Psoas muscle (tissue), 8 donors: Measurements from ENCODE around the gene OR13A1. TPM values are rescaled to one million over a fixed set of nuclear protein-coding genes. Genes with fewer than 3 reads are reported as not detected.

Experiments
- ATAC-seq, 4 donors: fragments of 200-7000 bp; cut with Tn5 transposase; one replicate each; pipeline ENCODE4 v1.9.1; 2020; ENCODE audit warnings: moderate library complexity in 3 of 4, mild to moderate bottlenecking in 2 of 4
- DNase-seq, 2 donors: peaks; one replicate each; pipeline ENCODE4 v3.0.0-alpha.2; 2020
- H3K27ac ChIP-seq: fragments of 200-600 bp; one replicate; pipeline ENCODE4 v1.8.0; 2022
- H3K27me3 ChIP-seq, 3 donors: fragments of 200-600 bp in 1 of 3; one replicate each; pipeline versions ENCODE4 v1.6.1 to v1.8.0; 2013 to 2022; ENCODE audit warnings: low read length in 2 of 3, mild to moderate bottlenecking in 2 of 3, moderate library complexity in 1 of 3; ENCODE audit not compliant: insufficient read depth in 3 of 3
- H3K36me3 ChIP-seq, 2 donors: fragments of 200-600 bp in 1 of 2; one replicate each; pipeline versions ENCODE4 v1.6.1 to v1.8.0; 2013 to 2022; ENCODE audit warnings: low read depth in 1 of 2, mild to moderate bottlenecking in 1 of 2, moderate library complexity in 1 of 2; ENCODE audit not compliant: insufficient read depth in 1 of 2
- H3K4me1 ChIP-seq: fragments of 200-600 bp; one replicate; pipeline ENCODE4 v1.8.0; 2022
- H3K4me3 ChIP-seq: fragments of 200-600 bp; one replicate; pipeline ENCODE4 v1.8.0; 2022; ENCODE audit warnings: mild to moderate bottlenecking
- H3K9me3 ChIP-seq: fragments of 200-600 bp; one replicate; pipeline ENCODE4 v1.8.0; 2022
- WGBS, 3 donors: extraction: QIAGEN DNeasy Blood & Tissue Kit; methylation state at CpG; one replicate each; pipeline versions ENCODE4 v1.1.6 to v1.1.7; 2013; 5-methylcytosine and 5-hydroxymethylcytosine counted together
- intact Hi-C, 2 donors: fragments of 100-400 bp; cut with DNase I; formaldehyde crosslinking; loops; one replicate each; pipeline versions ENCODE4 v1.11.0 to v1.14.2; 2022
- polyA plus RNA-seq, 3 donors: library from polyadenylated mRNA; stranded (reverse); fragments of 200-250 nt; gene quantifications; one replicate each; pipeline ENCODE4 v1.2.3, GENCODE V29; 2013
- total RNA-seq, 4 donors: library from RNA; stranded (reverse); fragmentation: NEBNext Ultra II Directional in 2 of 4; extraction: Animal tissue kit (Norgen Biotek cat#: 25700) in 2 of 4; gene quantifications; one replicate each; pipeline versions ENCODE4 v1.2.1 to v1.2.4, GENCODE V29; 2021 to 2023
- TF ChIP-seq, protein P1 (sequence below): fragments of 200-600 bp; IDR thresholded peaks from one replicate; pipeline ENCODE4 v1.8.0; 2022; ENCODE audit warnings: antibody characterized with exemption
- donor health status: healthy with polysubstance abuse.
- donor health status: DM: no; HTN: no; CAD: no; lungs with moderate emphysema.
- donor health status: Bipolar disorder and iron deficiency.
- donor health status: healthy.
- donor health status: DM: yes; HTN: yes; CAD: no.
- donor health status: DM: no; HTN: no; CAD: no.
- donor health status: DM: no; HTN: no; CAD: no.
- donor health status: DM: yes; HTN: yes; CAD: no.

The OR13A1 gene
- total and polyA plus RNA-seq, 7 donors, result not detected

DNA sequence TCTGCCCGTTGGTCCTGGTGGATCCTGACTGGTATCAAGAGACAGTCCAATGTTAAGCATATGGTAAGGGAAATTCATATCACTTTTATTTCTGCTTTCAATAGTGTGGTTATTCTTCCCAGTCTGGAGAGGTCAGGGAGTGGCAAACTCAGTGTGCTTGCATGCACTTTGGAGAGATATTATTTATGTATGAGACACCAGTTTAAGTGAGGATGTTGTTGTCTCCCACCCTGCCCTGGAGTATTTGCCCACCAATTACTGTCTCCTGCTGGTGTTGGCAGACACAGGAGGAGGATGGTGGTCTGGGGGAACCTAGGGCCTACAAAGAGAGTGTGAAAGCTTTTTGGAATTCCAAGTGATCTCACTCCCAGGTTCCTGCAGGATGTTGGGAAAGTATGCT lies 59.7 kb downstream of the OR13A1 start:
- Histone ChIP-seq H3K36me3 (no peaks in the 10 kb centered on the region), H3K4me3 (no peak overlapping the region), H3K4me1 (no peaks in the 10 kb centered on the region), H3K27me3 (no peaks in the 10 kb centered on the region), H3K9me3 (no peaks in the 10 kb centered on the region), H3K27ac (no peak overlapping the region)
- intact Hi-C loops, result loop anchor here in 1 of 2 donors (10.0 kb wide), 1 partner anchor 339 kb away; no protein-coding TSS in a partner anchor
- WGBS, 3 donors, result 63 to 77% (median 69%) methylated on average over 1 of the region's 1 CpG
- ATAC-seq (no peak), DNase-seq (no peak)
- TF ChIP-seq, protein P1, sequence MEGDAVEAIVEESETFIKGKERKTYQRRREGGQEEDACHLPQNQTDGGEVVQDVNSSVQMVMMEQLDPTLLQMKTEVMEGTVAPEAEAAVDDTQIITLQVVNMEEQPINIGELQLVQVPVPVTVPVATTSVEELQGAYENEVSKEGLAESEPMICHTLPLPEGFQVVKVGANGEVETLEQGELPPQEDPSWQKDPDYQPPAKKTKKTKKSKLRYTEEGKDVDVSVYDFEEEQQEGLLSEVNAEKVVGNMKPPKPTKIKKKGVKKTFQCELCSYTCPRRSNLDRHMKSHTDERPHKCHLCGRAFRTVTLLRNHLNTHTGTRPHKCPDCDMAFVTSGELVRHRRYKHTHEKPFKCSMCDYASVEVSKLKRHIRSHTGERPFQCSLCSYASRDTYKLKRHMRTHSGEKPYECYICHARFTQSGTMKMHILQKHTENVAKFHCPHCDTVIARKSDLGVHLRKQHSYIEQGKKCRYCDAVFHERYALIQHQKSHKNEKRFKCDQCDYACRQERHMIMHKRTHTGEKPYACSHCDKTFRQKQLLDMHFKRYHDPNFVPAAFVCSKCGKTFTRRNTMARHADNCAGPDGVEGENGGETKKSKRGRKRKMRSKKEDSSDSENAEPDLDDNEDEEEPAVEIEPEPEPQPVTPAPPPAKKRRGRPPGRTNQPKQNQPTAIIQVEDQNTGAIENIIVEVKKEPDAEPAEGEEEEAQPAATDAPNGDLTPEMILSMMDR, result no peak

DNA sequence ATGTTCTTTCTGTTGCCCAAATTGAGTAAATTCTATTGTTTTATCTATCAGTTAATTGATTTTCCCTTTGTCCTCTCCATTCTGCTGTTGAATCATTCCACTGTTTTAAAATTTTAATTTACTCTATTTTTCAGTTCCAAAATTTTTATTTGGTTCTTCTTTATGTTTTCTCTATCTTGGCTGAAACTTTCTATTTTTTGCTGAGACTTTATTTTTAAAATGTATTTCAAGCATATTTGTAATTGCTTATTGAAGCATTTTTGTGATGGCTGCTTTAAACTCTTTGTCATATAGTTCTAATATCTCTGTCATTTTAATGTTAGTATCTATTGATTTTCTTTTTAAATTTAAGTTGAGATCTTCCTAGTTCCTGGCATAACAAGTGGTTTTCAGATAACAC lies 60.5 kb downstream of the OR13A1 start:
- no peaks in the 10 kb centered on the region for H3K36me3 ChIP-seq
- no peaks in the 10 kb centered on the region for H3K9me3 ChIP-seq
- DNase-seq (no peak), ATAC-seq (no peak)
- no peak overlapping the region for H3K27ac ChIP-seq
- no peak overlapping the region for H3K4me3 ChIP-seq
- TF ChIP-seq, protein P1, result no peak
- H3K27me3 ChIP-seq, result no peaks in the 10 kb centered on the region
- intact Hi-C loops, result loop anchor here in 1 of 2 donors (5.0 to 10.0 kb wide), 2 partner anchors 340 to 417 kb away; partner anchors contain the start of gene ZFAND4
- H3K4me1 ChIP-seq, result no peaks in the 10 kb centered on the region

DNA sequence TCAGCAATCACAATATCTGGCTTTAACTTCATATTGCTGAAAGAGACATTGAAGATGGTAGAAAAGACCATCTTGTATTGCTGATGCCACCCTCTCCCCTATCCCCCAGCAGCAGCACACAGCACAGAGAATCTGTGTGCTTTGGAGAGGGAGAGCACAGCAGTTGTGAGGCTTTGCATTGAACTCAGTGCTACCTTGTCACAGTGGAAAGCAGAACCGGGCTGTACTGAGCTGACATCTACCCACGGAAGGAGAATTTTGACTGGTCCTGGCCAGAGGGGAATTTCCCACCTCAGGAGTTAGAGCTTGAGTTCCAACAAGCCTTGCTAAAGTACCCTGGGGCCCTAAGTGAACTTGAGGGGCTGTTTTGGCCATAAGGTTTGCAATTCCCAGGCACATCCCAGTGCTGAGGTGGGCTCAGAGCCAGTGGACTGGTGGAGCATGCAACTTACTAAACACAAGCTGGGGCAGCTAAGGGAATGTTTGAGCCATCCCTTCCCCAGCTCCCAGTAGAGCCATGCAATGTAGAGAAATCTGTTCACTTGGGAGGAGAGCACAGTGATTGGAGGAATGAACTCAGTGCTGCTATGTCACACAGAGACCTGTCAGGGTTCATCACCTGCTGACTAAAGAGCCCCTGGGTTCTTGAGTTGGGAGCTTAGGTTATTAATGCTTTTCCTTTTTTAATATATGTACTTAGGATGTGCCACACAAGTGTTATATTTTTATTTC lies 62.1 kb downstream of the OR13A1 start:
- intact Hi-C loops, result loop anchor here in 1 of 2 donors (5.0 to 10.0 kb wide), 2 partner anchors 341 to 419 kb away; partner anchors contain the start of gene ZFAND4
- 32 to 40% (median 34%) methylated on average over 2 of the region's 2 CpGs for WGBS, 3 donors
- TF ChIP-seq, protein P1, result no peak
- Histone ChIP-seq H3K27ac (no peak overlapping the region), H3K4me1 (no peaks in the 10 kb centered on the region), H3K9me3 (no peaks in the 10 kb centered on the region), H3K36me3 (no peaks in the 10 kb centered on the region), H3K27me3 (no peaks in the 10 kb centered on the region), H3K4me3 (no peak overlapping the region)
- ATAC-seq, result no peak
- DNase-seq, result no peak

Other genes starting within 250 kb of the OR13A1 start
- 1 to 10 TPM; 1.6 to 3.1 (median 2.4) TPM for gene ALOX5, start 58.6 kb upstream of the OR13A1 start, total RNA-seq
- gene ALOX5, start 58.6 kb upstream of the OR13A1 start, polyA plus RNA-seq, result 1 to 10 TPM; 1.8 to 2.9 (median 2.0) TPM